GM12878 (cell line): ENCODE measurements around the gene CNIH1. TPM values are rescaled to one million over a fixed set of nuclear protein-coding genes. Genes with fewer than 3 reads are reported as not detected.

ENCODE experiments used
- ATAC-seq: fragments of 200-7000 bp; cut with Tn5 transposase; 3 replicates; pipeline ENCODE4 v1.9.1; 2020; ENCODE audit warnings: mild to moderate bottlenecking, moderate library complexity
- BruUV-seq: library from RNA; stranded (reverse); fragments of 400-500 nt; replicated peaks from 2 replicates; lab custom pipeline; 2021; lab: Mats Ljungman, UMichigan
- CTCF ChIA-PET: fragments of 300-600 bp; sonication (Branson Sonifier 250); formaldehyde crosslinking; extraction: SDS; loops from one replicate; lab custom pipeline; 2021; ENCODE audit warnings: inconsistent platforms; lab: Yijun Ruan, JAX
- POLR2A ChIA-PET: fragments of 350-600 bp; formaldehyde crosslinking; extraction: SDS; loops from one replicate; lab custom pipeline; 2021; ENCODE audit warnings: inconsistent platforms; lab: Charles Lee
- RAD21 ChIA-PET: fragments of 300-600 bp; sonication (Branson Sonifier 250); formaldehyde crosslinking; loops from one replicate; lab custom pipeline; 2023; ENCODE audit warnings: antibody characterized with exemption; ENCODE audit not compliant: unreplicated experiment; lab: Charles Lee
- SMC1A ChIA-PET: fragments of 300-600 bp; sonication (Branson Sonifier 250); formaldehyde crosslinking; loops from one replicate; lab custom pipeline; 2023; ENCODE audit not compliant: unreplicated experiment, uncharacterized antibody; lab: Charles Lee
- DNase-seq: peaks from one replicate; pipeline ENCODE4 v3.0.0-alpha.2; 2011; ENCODE audit warnings: low read depth, low spot score
- FAIRE-seq: peaks from 3 replicates; lab custom pipeline; 2011; peaks lifted over from hg19 to GRCh38; lab: Jason Lieb, UNC
- H2AFZ ChIP-seq: 2 replicates; pipeline ENCODE4 v1.6.0; 2011; ENCODE audit warnings: low read depth, low read length, control low read depth; ENCODE audit not compliant: control insufficient read depth
- H3K27ac ChIP-seq: 2 replicates; pipeline ENCODE4 v1.5.1; 2011; ENCODE audit warnings: control low read depth; ENCODE audit not compliant: control insufficient read depth, insufficient read depth
- H3K27me3 ChIP-seq, 2 experiments: replicated peaks in 1 of 2; 2 replicates each; pipeline versions ENCODE4 v1.6.0 to v1.6.1; 2011; ENCODE audit warnings: low read length in 1 of 2; ENCODE audit not compliant: control insufficient read depth in 2 of 2, insufficient read depth in 2 of 2
- H3K36me3 ChIP-seq, 2 experiments: 2 replicates each; pipeline ENCODE4 v1.5.1; 2011; ENCODE audit warnings: low read length in 1 of 2; ENCODE audit not compliant: control insufficient read depth in 2 of 2, insufficient read depth in 2 of 2
- H3K4me1 ChIP-seq: 2 replicates; pipeline ENCODE4 v1.6.1; 2011; ENCODE audit warnings: mild to moderate bottlenecking, low read length, moderate library complexity, mixed read lengths; ENCODE audit not compliant: control insufficient read depth, insufficient read depth
- H3K4me2 ChIP-seq: 2 replicates; pipeline ENCODE4 v1.6.0; 2011; ENCODE audit warnings: control low read depth; ENCODE audit not compliant: control insufficient read depth, insufficient read depth
- H3K4me3 ChIP-seq: fragments of 200-600 bp; sonication (generic); 2 replicates; pipeline ENCODE4 v1.5.1; 2016
- H3K79me2 ChIP-seq: 2 replicates; pipeline ENCODE4 v1.6.0; 2011; ENCODE audit warnings: low read length; ENCODE audit not compliant: control insufficient read depth, insufficient read depth
- H3K9ac ChIP-seq: 2 replicates; pipeline ENCODE4 v1.8.0; 2011; ENCODE audit warnings: low read length, control low read depth, mixed read lengths; ENCODE audit not compliant: control insufficient read depth, insufficient read depth
- H3K9me3 ChIP-seq: replicated peaks from 3 replicates; pipeline ENCODE4 v1.5.1; 2011; ENCODE audit warnings: mild to moderate bottlenecking, low read length; ENCODE audit not compliant: control insufficient read depth, insufficient read depth
- H4K20me1 ChIP-seq: 2 replicates; pipeline ENCODE4 v1.6.0; 2011; ENCODE audit not compliant: control insufficient read depth, insufficient read depth
- CBX3 ChIP-seq: fragments of 200-600 bp; sonication (generic); IDR thresholded peaks from 2 replicates; pipeline ENCODE4 v1.6.1; 2016; ENCODE audit warnings: low read depth, borderline replicate concordance
- CBX5 ChIP-seq: sonication (generic); IDR thresholded peaks from 2 replicates; pipeline ENCODE4 v1.6.1; 2016; ENCODE audit warnings: low read depth, moderate library complexity, mild to moderate bottlenecking, inconsistent platforms
- DPF2 ChIP-seq: fragments of 450-650 bp; IDR thresholded peaks from 2 replicates; pipeline ENCODE4 v1.6.1; 2017; ENCODE audit warnings: mild to moderate bottlenecking
- JUND ChIP-seq: IDR thresholded peaks from 2 replicates; pipeline ENCODE4 v1.6.1; 2012; ENCODE audit warnings: low read depth, mild to moderate bottlenecking, low read length, improper control_type of control experiment, moderate library complexity
- KDM1A ChIP-seq: fragments of 200-600 bp; sonication (generic); IDR thresholded peaks from 2 replicates; pipeline ENCODE4 v1.6.1; 2016; ENCODE audit warnings: borderline replicate concordance
- KLF5 ChIP-seq: fragments of 450-650 bp; IDR thresholded peaks from 2 replicates; pipeline ENCODE4 v1.6.1; 2014; ENCODE audit warnings: mild to moderate bottlenecking; ENCODE audit not compliant: partially characterized antibody
- LARP7 ChIP-seq: fragments of 450-650 bp; IDR thresholded peaks from 2 replicates; pipeline ENCODE4 v1.6.1; 2017; ENCODE audit warnings: mild to moderate bottlenecking
- MLLT1 ChIP-seq: fragments of 450-650 bp; IDR thresholded peaks from 2 replicates; pipeline ENCODE4 v1.6.1; 2016; ENCODE audit warnings: mild to moderate bottlenecking
- MYC ChIP-seq: IDR thresholded peaks from 2 replicates; pipeline ENCODE4 v1.6.1; 2011; ENCODE audit warnings: mild to moderate bottlenecking, low read length, moderate library complexity, inconsistent platforms; ENCODE audit not compliant: insufficient read depth, insufficient replicate concordance, insufficient read length, severe bottlenecking
- NFYA ChIP-seq: IDR thresholded peaks from 2 replicates; pipeline ENCODE4 v1.6.1; 2011; ENCODE audit warnings: low read depth, mild to moderate bottlenecking, low read length, improper control_type of control experiment, borderline replicate concordance
- PAX8 ChIP-seq: fragments of 450-650 bp; IDR thresholded peaks from 2 replicates; pipeline ENCODE4 v1.6.1; 2017; ENCODE audit warnings: mild to moderate bottlenecking, moderate library complexity
- RBBP5 ChIP-seq: fragments of 200-600 bp; sonication (generic); conservative IDR thresholded peaks from 2 replicates; pipeline ENCODE4 v1.6.1; 2016
- STAT1 ChIP-seq: fragments of 450-650 bp; conservative IDR thresholded peaks from 2 replicates; pipeline ENCODE4 v1.6.1; 2014; ENCODE audit warnings: antibody characterized with exemption, mild to moderate bottlenecking
- TAF1 ChIP-seq: IDR thresholded peaks from 2 replicates; pipeline ENCODE4 v1.6.1; 2011; ENCODE audit warnings: mild to moderate bottlenecking, low read depth, low read length, borderline replicate concordance
- ZBED1 ChIP-seq: IDR thresholded peaks from 2 replicates; pipeline ENCODE4 v1.6.1; 2016; ENCODE audit warnings: borderline replicate concordance
- ZSCAN29 ChIP-seq: fragments of 450-650 bp; IDR thresholded peaks from 2 replicates; pipeline ENCODE4 v1.6.1; 2017; ENCODE audit warnings: mild to moderate bottlenecking, moderate library complexity
- WGBS: methylation state at CpG from one replicate; pipeline ENCODE4 v1.1.6; 2016; ENCODE audit warnings: low lambda C conversion rate; ENCODE audit not compliant: insufficient replicate concordance, insufficient coverage; ENCODE audit errors: missing lambda C conversion rate; 5-methylcytosine and 5-hydroxymethylcytosine counted together
- in situ Hi-C: fragments of 300-500 bp; cut with MboI; formaldehyde crosslinking; loops from 9 replicates; pipeline ENCODE4 v1.14.3; 2018; ENCODE audit warnings: mixed read lengths
- intact Hi-C: fragments of 100-400 bp; cut with micrococcal nuclease; formaldehyde crosslinking; loops from one replicate; pipeline ENCODE4 v1.14.2; 2022; ENCODE audit not compliant: unreplicated experiment
- polyA plus RNA-seq, 11 experiments: library from polyadenylated mRNA; depleted of rRNA in 4 of 11; unstranded in 6 of 11; stranded (reverse) in 5 of 11; fragments of >200 nt; fragmentation: Nextera tagmentation in 4 of 11; fragmentation: Illumina TruSeq in 1 of 11; extraction: Ambion mirVana in 4 of 11; extraction: Trizol in 1 of 11; gene quantifications; 1 replicate in 1 of 11; 2 replicates in 10 of 11; pipeline versions ENCODE4 v1.2.1 to v1.2.3, GENCODE V29; 2011 to 2016; ENCODE audit warnings: inconsistent platforms in 2 of 11, missing spikeins in 2 of 11, low read depth in 1 of 11
- total RNA-seq, 4 experiments: library from RNA; depleted of rRNA in 3 of 4; stranded (reverse); fragments of >200 nt in 3 of 4; fragmentation: Illumina TruSeq in 1 of 4; extraction: Trizol in 1 of 4; gene quantifications; 2 replicates each; pipeline versions ENCODE4 v1.2.1 to v1.2.3, GENCODE V29; 2013 to 2021
- TF ChIP-seq, protein P1 (sequence below): fragments of 450-650 bp; formaldehyde crosslinking; IDR thresholded peaks from 2 replicates; pipeline ENCODE4 v1.5.0; 2022; ENCODE audit warnings: mild to moderate bottlenecking, missing genetic modification characterization
- TF ChIP-seq, protein P2 (sequence below): IDR thresholded peaks from 2 replicates; pipeline ENCODE4 v1.6.1; 2011; ENCODE audit warnings: borderline replicate concordance, low read depth, mild to moderate bottlenecking, moderate library complexity, mixed read lengths, low read length; ENCODE audit not compliant: insufficient read depth; ENCODE audit errors: extremely low read length

CNIH1 gene
- total and polyA plus RNA-seq, 10 of the 15 experiments (the other 5 are each of a cell fraction or from before 2014, with no cell fraction given): 48.9 to 274 (median 110) TPM

DNA sequence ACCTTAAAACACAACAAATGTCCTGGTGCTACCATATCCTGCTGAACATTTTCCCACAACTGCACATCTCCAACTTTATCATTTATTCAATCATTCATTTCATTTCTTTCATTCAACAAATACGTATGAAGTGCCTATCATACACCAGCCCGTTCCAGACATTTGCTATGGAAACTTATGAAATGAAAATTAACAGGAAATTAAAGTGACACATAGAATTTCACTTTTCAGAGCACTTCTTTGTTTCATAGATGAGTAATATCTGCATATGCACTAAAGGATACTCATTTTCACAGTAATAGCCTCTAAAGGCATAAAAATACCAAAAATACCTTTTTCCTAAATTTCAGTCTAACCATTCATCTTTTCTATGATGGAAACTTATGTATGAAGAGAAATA, 12.6 kb downstream of the CNIH1 start:
- WGBS: 67% methylated on average over 2 of the region's 2 CpGs
- intact Hi-C loops: no loop called here
- no peak for TF ChIP-seq LARP7
- no peak for TF ChIP-seq ZSCAN29
- TF ChIP-seq, protein P1, sequence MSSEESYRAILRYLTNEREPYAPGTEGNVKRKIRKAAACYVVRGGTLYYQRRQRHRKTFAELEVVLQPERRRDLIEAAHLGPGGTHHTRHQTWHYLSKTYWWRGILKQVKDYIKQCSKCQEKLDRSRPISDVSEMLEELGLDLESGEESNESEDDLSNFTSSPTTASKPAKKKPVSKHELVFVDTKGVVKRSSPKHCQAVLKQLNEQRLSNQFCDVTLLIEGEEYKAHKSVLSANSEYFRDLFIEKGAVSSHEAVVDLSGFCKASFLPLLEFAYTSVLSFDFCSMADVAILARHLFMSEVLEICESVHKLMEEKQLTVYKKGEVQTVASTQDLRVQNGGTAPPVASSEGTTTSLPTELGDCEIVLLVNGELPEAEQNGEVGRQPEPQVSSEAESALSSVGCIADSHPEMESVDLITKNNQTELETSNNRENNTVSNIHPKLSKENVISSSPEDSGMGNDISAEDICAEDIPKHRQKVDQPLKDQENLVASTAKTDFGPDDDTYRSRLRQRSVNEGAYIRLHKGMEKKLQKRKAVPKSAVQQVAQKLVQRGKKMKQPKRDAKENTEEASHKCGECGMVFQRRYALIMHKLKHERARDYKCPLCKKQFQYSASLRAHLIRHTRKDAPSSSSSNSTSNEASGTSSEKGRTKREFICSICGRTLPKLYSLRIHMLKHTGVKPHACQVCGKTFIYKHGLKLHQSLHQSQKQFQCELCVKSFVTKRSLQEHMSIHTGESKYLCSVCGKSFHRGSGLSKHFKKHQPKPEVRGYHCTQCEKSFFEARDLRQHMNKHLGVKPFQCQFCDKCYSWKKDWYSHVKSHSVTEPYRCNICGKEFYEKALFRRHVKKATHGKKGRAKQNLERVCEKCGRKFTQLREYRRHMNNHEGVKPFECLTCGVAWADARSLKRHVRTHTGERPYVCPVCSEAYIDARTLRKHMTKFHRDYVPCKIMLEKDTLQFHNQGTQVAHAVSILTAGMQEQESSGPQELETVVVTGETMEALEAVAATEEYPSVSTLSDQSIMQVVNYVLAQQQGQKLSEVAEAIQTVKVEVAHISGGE (CRISPR knock-in tag): no peak
- TF ChIP-seq MLLT1: no peak
- no peak for TF ChIP-seq STAT1
- TF ChIP-seq RBBP5: no peak
- TF ChIP-seq ZBED1: no peak
- no peak for TF ChIP-seq MYC
- no peak for TF ChIP-seq JUND
- no peak for TF ChIP-seq KLF5
- TF ChIP-seq CBX5: no peak
- no peak for TF ChIP-seq KDM1A
- TF ChIP-seq DPF2: no peak
- TF ChIP-seq CBX3: no peak
- TF ChIP-seq TAF1: no peak
- TF ChIP-seq, protein P2, sequence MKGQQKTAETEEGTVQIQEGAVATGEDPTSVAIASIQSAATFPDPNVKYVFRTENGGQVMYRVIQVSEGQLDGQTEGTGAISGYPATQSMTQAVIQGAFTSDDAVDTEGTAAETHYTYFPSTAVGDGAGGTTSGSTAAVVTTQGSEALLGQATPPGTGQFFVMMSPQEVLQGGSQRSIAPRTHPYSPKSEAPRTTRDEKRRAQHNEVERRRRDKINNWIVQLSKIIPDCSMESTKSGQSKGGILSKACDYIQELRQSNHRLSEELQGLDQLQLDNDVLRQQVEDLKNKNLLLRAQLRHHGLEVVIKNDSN: no peak
- TF ChIP-seq PAX8: no peak
- TF ChIP-seq NFYA: no peak
- FAIRE-seq (no peak), ATAC-seq (no peak), DNase-seq (no peak)
- CTCF ChIA-PET: interaction anchor here (1.1 kb wide), 1 partner anchor 8 kb away, joined by 3 read pairs; no protein-coding TSS in a partner anchor
- RAD21 ChIA-PET: no interaction called here
- in situ Hi-C loops: no loop called here
- no peak overlapping the region for H3K9ac ChIP-seq
- POLR2A ChIA-PET: interaction anchor here (0.6 kb wide), 1 partner anchor 701 kb away, joined by 3 read pairs; no protein-coding TSS in a partner anchor
- H4K20me1 ChIP-seq: no peaks in the 10 kb centered on the region
- no peak overlapping the region for H2AFZ ChIP-seq
- peaks cover 17% of the 10 kb centered on the region for H3K79me2 ChIP-seq
- H3K27ac ChIP-seq: no peak overlapping the region
- H3K27me3 ChIP-seq: no peaks in the 10 kb centered on the region
- H3K4me2 ChIP-seq: no peak overlapping the region
- no peak overlapping the region for H3K4me3 ChIP-seq
- BruUV-seq: no TSS peak
- H3K4me1 ChIP-seq: no peaks in the 10 kb centered on the region
- SMC1A ChIA-PET: interaction anchor here (0.6 kb wide), 1 partner anchor 448 kb away, joined by 3 read pairs; no protein-coding TSS in a partner anchor
- peaks cover 8 to 18% of the 10 kb centered on the region in 2 experiments for H3K36me3 ChIP-seq
- no peaks in the 10 kb centered on the region for H3K9me3 ChIP-seq
